HG02642 (cell line): Measurements from ENCODE around the gene PDPN.
"Not testable (repeated sequence)": the region's sequence is repeated elsewhere in the genome, so short reads cannot be mapped to it uniquely, and the experiment has no call there.

Experiments
- ATAC-seq: cut with Tn5 transposase; IDR thresholded peaks from one replicate; pipeline ENCODE4 v1.9.1; 2021; ENCODE audit warnings: mild to moderate bottlenecking; ENCODE audit not compliant: unreplicated experiment, poor library complexity

Gene PDPN

GRCh38 chr1:13583595-13583965 is at the start of gene PDPN:
TSS of gene PDPN (plus strand) at chr1:13583832. CDS start at chr1:13584034, 202 bp downstream.
- ATAC-seq = no peak

GRCh38 chr1:13535227-13535626 is 48.4 kb upstream of the PDPN start:
- no peak for ATAC-seq

DNA sequence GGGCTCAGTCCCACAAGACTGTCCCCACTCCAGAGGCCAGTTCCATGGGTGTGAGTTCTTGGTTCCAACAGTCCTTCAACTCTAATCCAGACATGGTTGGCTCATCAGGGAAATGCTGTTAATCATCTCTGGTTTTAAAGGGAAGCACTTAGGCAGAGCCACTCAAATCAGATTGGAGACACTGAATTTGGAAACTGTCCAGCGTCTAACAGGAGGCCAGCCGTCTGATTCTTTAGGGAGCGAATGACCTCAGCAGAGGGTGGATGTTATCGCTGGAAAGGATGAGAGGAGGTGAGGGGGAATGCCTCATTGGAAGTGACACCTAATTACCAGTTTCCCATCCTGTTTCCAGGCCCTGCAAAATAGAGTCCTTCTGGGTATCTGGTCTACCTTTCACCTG is 47.1 kb upstream of the PDPN start:
- no peak for ATAC-seq

DNA sequence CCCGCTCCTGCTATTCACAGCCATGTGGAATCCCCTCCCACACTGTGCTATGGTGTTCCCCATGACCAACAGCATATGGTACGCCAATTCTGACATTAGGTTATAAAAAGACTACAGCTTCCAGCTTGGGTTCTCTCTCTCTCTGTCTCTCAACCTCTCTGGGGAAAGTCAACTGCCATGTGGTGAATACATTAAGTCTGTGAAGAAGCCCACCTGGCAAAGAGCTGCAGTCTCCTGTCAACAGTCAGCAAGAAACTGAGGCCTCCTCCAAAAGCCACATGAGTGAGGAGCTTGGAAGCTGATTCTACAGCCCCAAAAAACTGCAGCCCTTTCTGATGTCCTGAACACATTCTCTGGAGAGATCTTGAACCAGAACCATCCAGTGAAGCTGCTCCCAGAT is 44.8 kb upstream of the PDPN start:
- no peak for ATAC-seq

DNA sequence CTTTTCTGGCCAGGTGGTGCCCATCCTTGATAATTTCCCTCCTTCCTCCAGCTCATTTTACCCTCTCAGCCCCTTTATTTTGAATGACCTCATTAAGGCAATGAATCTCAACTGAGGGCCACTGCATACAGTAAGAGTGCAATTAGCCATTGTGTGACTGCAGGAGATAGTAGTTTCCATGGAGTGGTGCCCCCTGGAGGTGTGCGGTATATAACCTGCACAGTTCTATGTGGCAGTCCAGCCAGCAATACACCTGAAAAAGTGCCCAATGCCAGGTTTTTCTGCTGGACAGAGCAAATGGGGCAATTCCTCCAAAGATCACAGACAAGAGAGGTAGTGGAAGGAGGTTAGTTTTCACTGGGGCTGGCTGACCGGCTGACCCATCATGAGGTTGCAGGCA is 43.9 kb upstream of the PDPN start:
- no peak for ATAC-seq

DNA sequence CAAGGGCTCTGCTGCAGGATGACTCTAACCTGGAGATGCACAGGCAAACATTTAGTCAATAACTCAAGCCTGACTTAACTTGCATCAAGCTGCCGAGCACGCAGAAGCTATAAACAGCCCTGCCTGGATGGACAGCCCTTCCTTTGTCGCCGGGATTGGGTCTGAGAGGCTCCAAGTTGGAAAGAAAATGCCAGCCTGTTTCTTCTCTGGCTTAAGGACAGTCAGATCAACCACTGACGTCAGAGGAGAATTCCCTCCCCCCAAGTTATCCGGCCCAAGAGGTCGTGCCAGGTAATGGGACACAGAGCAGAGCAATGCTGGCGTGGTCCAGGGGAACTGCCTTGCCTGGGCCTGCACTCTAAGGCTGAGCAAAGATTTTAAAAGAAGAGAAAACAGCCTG is 42.8 kb upstream of the PDPN start:
- ATAC-seq = no peak

- no peak for ATAC-seq
Measured at GRCh38 chr1:13541435-13542215, 42.0 kb upstream of the PDPN start.

- no peak for ATAC-seq
Measured at GRCh38 chr1:13543451-13544220, 40.0 kb upstream of the PDPN start.

DNA sequence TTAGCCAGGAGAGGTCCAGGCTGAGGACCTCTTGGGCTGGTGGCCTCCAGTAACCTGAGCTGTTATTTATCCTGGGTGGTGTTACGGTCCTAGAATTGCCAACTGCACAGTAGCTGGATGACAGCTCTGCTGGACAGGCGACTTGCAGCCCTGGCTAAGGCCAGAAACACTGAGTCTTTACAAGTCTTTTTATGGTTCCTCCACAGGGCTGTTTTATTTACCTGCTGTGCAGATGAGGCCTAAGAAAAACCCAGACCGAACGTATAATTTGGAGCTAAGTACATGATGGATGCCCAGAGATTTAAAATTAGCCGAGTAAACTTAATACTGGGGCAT is 39.4 kb upstream of the PDPN start:
- no peak for ATAC-seq

GRCh38 chr1:13546791-13547190 is 36.8 kb upstream of the PDPN start:
- no peak for ATAC-seq

DNA sequence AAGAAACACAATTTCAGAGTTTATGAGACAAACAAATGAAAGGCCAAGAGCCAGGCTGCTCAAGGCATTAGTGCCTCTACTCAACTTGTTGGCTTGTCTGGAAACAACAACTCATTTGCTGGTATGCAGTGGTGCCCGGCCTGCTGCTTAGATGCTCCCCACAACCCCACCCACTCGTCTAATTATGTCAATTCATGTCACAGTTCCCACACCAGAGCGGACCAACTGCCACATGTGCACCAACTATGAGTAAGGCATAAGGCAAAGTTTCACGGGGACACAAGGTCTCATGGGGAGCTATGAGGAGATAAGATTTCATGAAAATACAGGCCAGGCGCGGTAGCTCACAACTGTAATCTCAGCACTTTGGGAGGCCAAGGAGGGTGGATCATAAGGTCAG is 35.4 kb upstream of the PDPN start:
- ATAC-seq = no peak

DNA sequence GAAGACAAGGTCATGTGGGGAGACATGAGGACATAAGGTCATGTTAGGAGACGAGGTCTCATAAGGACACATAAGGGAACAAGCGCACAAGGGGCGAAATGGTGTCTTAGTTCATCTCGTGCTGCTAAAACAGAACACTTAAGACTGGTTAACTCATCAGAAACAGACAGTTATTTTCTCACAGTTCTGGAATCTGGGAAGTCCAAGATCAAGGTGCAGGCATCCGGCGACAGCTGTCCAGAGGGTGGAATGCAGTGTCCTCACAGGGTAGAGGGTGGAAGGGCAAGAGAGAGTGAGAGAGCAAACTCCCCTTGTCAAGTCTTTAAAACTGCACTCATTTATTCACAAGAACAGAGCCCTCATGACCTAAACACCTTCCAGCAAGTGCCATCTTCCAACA is 34.6 kb upstream of the PDPN start:
- ATAC-seq = no peak

- no peak for ATAC-seq
Measured at GRCh38 chr1:13549521-13549920, 34.1 kb upstream of the PDPN start.

DNA sequence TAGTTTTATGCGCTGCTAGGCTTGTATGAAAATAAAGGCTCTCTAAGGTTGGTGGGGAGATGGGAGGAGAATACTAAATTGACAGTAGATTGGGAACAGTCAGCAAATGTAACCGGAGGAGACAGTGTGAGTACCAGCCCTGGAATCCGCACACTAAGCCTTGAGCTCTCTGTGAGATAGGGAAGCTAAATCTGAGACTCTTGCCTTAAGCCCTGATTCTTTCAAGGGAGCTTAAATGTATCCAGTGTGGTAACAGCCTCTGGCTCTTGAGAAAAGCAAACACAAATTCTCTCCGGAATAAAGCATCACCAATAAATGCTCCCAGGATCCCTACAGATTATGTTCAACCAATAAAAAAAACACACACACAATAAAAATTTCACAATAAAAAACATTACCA is 33.0 kb upstream of the PDPN start:
- no peak for ATAC-seq

GRCh38 chr1:13554798-13555197 is 28.8 kb upstream of the PDPN start:
- ATAC-seq = no peak

- no peak for ATAC-seq
Measured at GRCh38 chr1:13556224-13556764, 27.3 kb upstream of the PDPN start.

- no peak for ATAC-seq
Measured at GRCh38 chr1:13560541-13560940, 23.1 kb upstream of the PDPN start.

GRCh38 chr1:13562981-13563380 is 20.7 kb upstream of the PDPN start:
- not testable (repeated sequence) for ATAC-seq

- ATAC-seq = no peak
Measured at GRCh38 chr1:13564073-13564472, 19.6 kb upstream of the PDPN start.

- not testable (repeated sequence) for ATAC-seq
Measured at GRCh38 chr1:13570435-13570834, 13.2 kb upstream of the PDPN start.

DNA sequence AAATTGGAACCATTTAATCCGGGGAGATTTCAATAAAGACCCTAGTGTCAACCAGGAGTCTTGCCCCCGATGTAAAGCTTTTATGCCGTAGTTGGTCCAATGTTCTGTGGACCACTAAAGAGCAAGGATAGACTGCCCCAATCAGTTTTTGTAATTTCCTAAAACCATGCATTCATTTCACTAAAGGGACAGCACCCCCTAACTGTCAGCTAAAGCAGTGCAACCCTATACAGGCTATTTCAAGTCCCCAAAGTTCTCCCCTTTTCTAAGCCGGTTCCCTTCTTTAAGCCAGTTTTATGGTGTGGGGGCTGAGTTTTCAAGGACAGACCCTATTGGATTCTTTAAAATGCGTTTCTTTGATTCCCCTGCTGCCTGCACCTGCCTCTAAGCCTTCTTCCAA is 12.7 kb upstream of the PDPN start:
- ATAC-seq = no peak

DNA sequence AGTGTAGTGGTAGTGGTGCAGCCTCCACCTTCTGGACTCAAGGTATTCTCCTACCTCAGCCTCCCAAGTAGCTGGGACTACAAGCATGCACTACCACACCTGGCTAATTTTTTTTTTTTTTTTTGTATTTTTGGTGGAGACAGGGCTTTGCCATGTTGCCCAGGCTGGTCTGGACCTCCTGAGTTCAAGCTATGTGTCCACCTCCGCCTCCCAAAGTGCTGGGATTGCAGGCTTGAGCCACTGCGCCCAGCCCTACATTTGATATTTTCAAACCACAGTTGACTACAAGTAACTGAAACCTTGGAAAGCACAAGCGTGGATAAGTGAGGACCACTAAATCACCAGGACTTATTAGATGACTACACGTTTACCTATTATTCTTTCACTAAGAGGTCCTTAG is 10.0 kb upstream of the PDPN start:
- ATAC-seq = no peak
